ENCODE data around the gene MARCHF9.

The MARCHF9 gene

GRCh38 chr12:57741844-57742738, 12.8 kb upstream of the MARCHF9 start:
- H3K27ac ChIP-seq, result no peak overlapping the region
- TF ChIP-seq CTCF (IDR thresholded peaks at IDR 0.05), result peak; percentile 38
- no peak for TF ChIP-seq ZFX (IDR thresholded peaks at IDR 0.05; ENCODE audit: borderline replicate concordance)

GRCh38 chr12:57743769-57744168, 11.1 kb upstream of the MARCHF9 start:
- peak overlapping the region; percentile 87 for H3K27ac ChIP-seq
- TF ChIP-seq CTCF (IDR thresholded peaks at IDR 0.05) (no peak), ZFX (IDR thresholded peaks at IDR 0.05; ENCODE audit: borderline replicate concordance) (no peak)

GRCh38 chr12:57744194-57744776, 10.6 kb upstream of the MARCHF9 start:
- TF ChIP-seq CTCF (IDR thresholded peaks at IDR 0.05) (no peak), ZFX (IDR thresholded peaks at IDR 0.05; ENCODE audit: borderline replicate concordance) (no peak)
- peak overlapping the region; percentile 87 for H3K27ac ChIP-seq

GRCh38 chr12:57744777-57745484, 10.0 kb upstream of the MARCHF9 start, which contains the start of gene TSPAN31:
Gene TSPAN31, plus strand, starts transcription at chr12:57745039. Its CDS starts 116 bp downstream, at chr12:57745155.
- H3K27ac ChIP-seq, result peak within 1 kb of the TSS; percentile 87

GRCh38 chr12:57745485-57745881, 9.4 kb upstream of the MARCHF9 start:
- H3K27ac ChIP-seq, result peak overlapping the region; percentile 87
- no peak for TF ChIP-seq CTCF (IDR thresholded peaks at IDR 0.05)
- TF ChIP-seq ZFX (IDR thresholded peaks at IDR 0.05; ENCODE audit: borderline replicate concordance), result no peak

More at GRCh38 chr12:57744777-57745484, 10.0 kb upstream of the MARCHF9 start, which contains the start of gene TSPAN31:
- no peak for TF ChIP-seq CTCF (IDR thresholded peaks at IDR 0.05)
- TF ChIP-seq ZFX (IDR thresholded peaks at IDR 0.05; ENCODE audit: borderline replicate concordance), result no peak

- peak overlapping the region; percentile 87 for H3K27ac ChIP-seq
- TF ChIP-seq ZFX (IDR thresholded peaks at IDR 0.05; ENCODE audit: borderline replicate concordance) (no peak), CTCF (IDR thresholded peaks at IDR 0.05) (no peak)
These were observed 8.9 kb upstream of the MARCHF9 start for GRCh38 chr12:57746025-57746424.
